HepG2 (cell line): Measurements from ENCODE around the gene BLZF1. TPM values are rescaled to one million over a fixed set of nuclear protein-coding genes. Genes with fewer than 3 reads are reported as not detected.

Experiments
- AKAP8 ChIP-seq: sonication (generic); formaldehyde crosslinking; IDR thresholded peaks from 2 replicates; pipeline ENCODE4 v1.5.1; 2020; ENCODE audit warnings: mild to moderate bottlenecking, missing genetic modification reagents
- HOXA3 ChIP-seq: sonication (generic); formaldehyde crosslinking; IDR thresholded peaks from 2 replicates; pipeline ENCODE4 v1.5.0; 2020; ENCODE audit warnings: missing genetic modification reagents
- IRX3 ChIP-seq: sonication (generic); formaldehyde crosslinking; IDR thresholded peaks from 2 replicates; pipeline ENCODE4 v1.8.1; 2023; ENCODE audit warnings: mild to moderate bottlenecking, low read depth, missing genetic modification reagents, borderline replicate concordance
- MED1 ChIP-seq: sonication (generic); formaldehyde crosslinking; IDR thresholded peaks from 2 replicates; pipeline ENCODE4 v1.4.0; 2020; ENCODE audit warnings: missing genetic modification reagents
- NCOA1 ChIP-seq: sonication (generic); formaldehyde crosslinking; IDR thresholded peaks from 2 replicates; pipeline ENCODE4 v1.9.0; 2021; ENCODE audit warnings: missing genetic modification reagents
- NFATC3 ChIP-seq: sonication (generic); formaldehyde crosslinking; IDR thresholded peaks from 2 replicates; pipeline ENCODE4 v1.5.1; 2020; ENCODE audit warnings: mild to moderate bottlenecking, missing genetic modification reagents
- POLR2A ChIP-seq, 2 experiments: IDR thresholded peaks; 2 replicates each; pipeline ENCODE4 v1.6.1; 2011; ENCODE audit warnings: low read depth in 2 of 2, low read length in 2 of 2, mild to moderate bottlenecking in 1 of 2, moderate library complexity in 1 of 2; ENCODE audit not compliant: insufficient read depth in 1 of 2
- POLR2AphosphoS5 ChIP-seq: IDR thresholded peaks from 2 replicates; pipeline ENCODE4 v1.6.1; 2012; ENCODE audit warnings: low read depth, low read length
- SALL1 ChIP-seq: sonication (generic); formaldehyde crosslinking; IDR thresholded peaks from 2 replicates; pipeline ENCODE4 v1.8.0; 2022; ENCODE audit warnings: mild to moderate bottlenecking, missing genetic modification reagents
- SP4 ChIP-seq: sonication (generic); formaldehyde crosslinking; IDR thresholded peaks from 2 replicates; pipeline ENCODE4 v1.8.1; 2023; ENCODE audit warnings: mild to moderate bottlenecking, missing genetic modification reagents
- SRSF9 ChIP-seq: fragments of 200-400 bp; formaldehyde crosslinking; IDR thresholded peaks from 2 replicates; pipeline ENCODE4 v1.6.1; 2018; ENCODE audit warnings: borderline replicate concordance, mild to moderate bottlenecking, low read depth, low read length; ENCODE audit not compliant: insufficient read depth, poor library complexity, severe bottlenecking
- XRCC5 ChIP-seq: fragments of 200-400 bp; formaldehyde crosslinking; optimal IDR thresholded peaks from 2 replicates; pipeline ENCODE3; 2017; ENCODE audit warnings: mild to moderate bottlenecking, low read length
- ZNF282 ChIP-seq: fragments of 450-650 bp; IDR thresholded peaks from 2 replicates; pipeline ENCODE4 v1.6.1; 2018; ENCODE audit not compliant: partially characterized antibody
- ZNF383 ChIP-seq: sonication (generic); formaldehyde crosslinking; IDR thresholded peaks from 2 replicates; pipeline ENCODE4 v1.4.0; 2020; ENCODE audit warnings: missing genetic modification reagents, mild to moderate bottlenecking, borderline replicate concordance
- ZNF549 ChIP-seq: sonication (generic); formaldehyde crosslinking; IDR thresholded peaks from 2 replicates; pipeline ENCODE4 v1.5.0; 2020; ENCODE audit warnings: missing genetic modification reagents
- ZNF660 ChIP-seq: sonication (generic); formaldehyde crosslinking; IDR thresholded peaks from 2 replicates; pipeline ENCODE4 v1.5.1; 2020; ENCODE audit warnings: mild to moderate bottlenecking, low read depth, missing genetic modification reagents, borderline replicate concordance
- ZNF768 ChIP-seq: sonication (generic); formaldehyde crosslinking; IDR thresholded peaks from 2 replicates; pipeline ENCODE4 v1.4.0; 2020; ENCODE audit warnings: missing genetic modification reagents
- ZSCAN21 ChIP-seq: sonication (generic); formaldehyde crosslinking; IDR thresholded peaks from 2 replicates; pipeline ENCODE4 v1.8.0; 2022; ENCODE audit warnings: mild to moderate bottlenecking, missing genetic modification reagents, moderate library complexity, borderline replicate concordance
- ZSCAN22 ChIP-seq: sonication (generic); formaldehyde crosslinking; IDR thresholded peaks from 2 replicates; pipeline ENCODE4 v1.4.0; 2020; ENCODE audit warnings: mild to moderate bottlenecking, missing genetic modification reagents
- polyA plus RNA-seq, 8 experiments: library from polyadenylated mRNA; depleted of rRNA in 3 of 8; stranded (reverse) in 7 of 8; unstranded in 1 of 8; fragments of >200 nt; fragmentation: Illumina TruSeq in 4 of 8; extraction: Trizol in 4 of 8; gene quantifications; 2 replicates each; pipeline versions ENCODE4 v1.2.1 to v1.2.3, GENCODE V29; 2011 to 2016; ENCODE audit warnings: low read depth in 4 of 8, missing spikeins in 1 of 8, mixed read lengths in 1 of 8; ENCODE audit not compliant: insufficient read depth in 1 of 8
- total RNA-seq, 5 experiments: library from RNA; depleted of rRNA; stranded (reverse); fragments of >200 nt; fragmentation: Illumina TruSeq; extraction: Trizol; gene quantifications; 2 replicates each; pipeline ENCODE4 v1.2.3, GENCODE V29; 2016; ENCODE audit warnings: low read depth in 1 of 5
- TF ChIP-seq, protein P1 (sequence below): sonication (generic); formaldehyde crosslinking; IDR thresholded peaks from 2 replicates; pipeline ENCODE4 v1.8.0; 2022; ENCODE audit warnings: missing genetic modification reagents, low read depth, mild to moderate bottlenecking, borderline replicate concordance
- TF ChIP-seq, protein P2 (sequence below): sonication (generic); formaldehyde crosslinking; conservative IDR thresholded peaks from 2 replicates; pipeline ENCODE4 v1.8.0; 2022; ENCODE audit warnings: mild to moderate bottlenecking, moderate library complexity, missing genetic modification reagents
- TF ChIP-seq, protein P3 (sequence below): sonication (generic); formaldehyde crosslinking; IDR thresholded peaks from 2 replicates; pipeline ENCODE4 v1.4.0; 2020; ENCODE audit warnings: missing genetic modification reagents, borderline replicate concordance
- TF ChIP-seq, protein P4 (sequence below): fragments of 450-650 bp; IDR thresholded peaks from 2 replicates; pipeline ENCODE4 v1.6.1; 2017; ENCODE audit warnings: mild to moderate bottlenecking

BLZF1 gene
- total and polyA plus RNA-seq, 2 of the 13 experiments (the other 11 are each of a cell fraction or from before 2014, with no cell fraction given): 4.5 to 13.7 TPM

DNA sequence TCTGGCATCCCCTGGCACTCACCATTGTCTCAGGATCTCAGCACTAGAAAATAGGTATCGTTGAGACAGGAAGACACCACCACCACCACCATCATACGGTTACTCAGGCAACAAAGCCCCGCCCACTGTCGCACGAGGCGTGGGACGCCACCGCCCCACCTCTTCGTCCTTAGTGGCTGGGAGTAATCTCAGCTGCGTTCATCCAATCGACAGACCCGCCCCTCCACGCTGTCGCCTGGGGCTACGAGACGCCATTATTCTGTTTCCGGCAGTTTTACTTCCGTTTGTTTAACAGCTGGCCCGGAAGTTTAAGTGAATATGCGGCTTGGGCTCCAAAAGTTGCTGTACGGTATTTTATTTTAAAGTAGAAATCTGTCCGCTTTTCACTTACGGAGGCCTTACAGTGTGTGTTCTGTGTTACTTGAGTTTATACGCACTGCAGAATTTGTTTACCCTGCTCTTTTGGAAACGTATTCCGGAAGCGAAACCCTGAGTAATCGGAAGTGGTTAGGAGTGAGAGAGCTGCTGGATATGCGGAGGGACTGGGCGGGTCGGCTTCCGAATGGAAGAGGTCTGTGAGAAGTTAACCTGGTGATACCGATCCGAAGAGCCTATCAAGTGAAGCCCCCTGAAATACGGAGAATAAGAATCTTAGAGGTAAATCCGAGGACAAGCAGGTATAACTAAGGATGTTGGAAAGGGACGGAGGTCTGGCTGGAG lies at the start of gene BLZF1, which contains the start of gene NME7 (continued):
- TF ChIP-seq AKAP8 (no peak), SP4 (CRISPR knock-in tag) (peak; percentile 53; the same call in 1 of the 2 replicates), ZNF282 (no peak), POLR2AphosphoS5 (peak; percentile 54), ZSCAN22 (CRISPR knock-in tag) (no peak), POLR2A (IDR thresholded peaks at IDR 0.05; ENCODE audit: insufficient read depth in 1 of 2, low read depth in 2 of 2, low read length in 2 of 2) (peak in 1 of 2 experiments; percentile 55; a peak in 3 of 4 replicates), ZNF383 (CRISPR knock-in tag) (no peak), NFATC3 (CRISPR knock-in tag) (no peak), SRSF9 (no peak), SALL1 (CRISPR knock-in tag) (0 out of 2 replicates have a peak, but pooled peaks have one; percentile 12), XRCC5 (no peak), ZNF549 (CRISPR knock-in tag) (no peak), ZNF660 (CRISPR knock-in tag) (no peak), ZNF768 (no peak), NCOA1 (no peak), HOXA3 (CRISPR knock-in tag) (peak; percentile 80), ZSCAN21 (CRISPR knock-in tag) (peak; percentile 25; the same call in 1 of the 2 replicates), IRX3 (CRISPR knock-in tag) (no peak), MED1 (CRISPR knock-in tag) (no peak)
- TF ChIP-seq, protein P1, sequence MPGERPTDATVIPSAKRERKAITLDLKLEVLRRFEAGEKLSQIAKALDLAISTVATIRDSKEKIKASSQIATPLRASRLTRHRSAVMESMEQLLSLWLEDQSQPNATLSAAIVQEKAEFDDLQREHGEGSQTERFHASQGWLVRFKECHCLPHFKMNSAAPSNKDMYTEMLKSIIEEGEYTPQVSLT (CRISPR knock-in tag): no peak
- TF ChIP-seq, protein P2, sequence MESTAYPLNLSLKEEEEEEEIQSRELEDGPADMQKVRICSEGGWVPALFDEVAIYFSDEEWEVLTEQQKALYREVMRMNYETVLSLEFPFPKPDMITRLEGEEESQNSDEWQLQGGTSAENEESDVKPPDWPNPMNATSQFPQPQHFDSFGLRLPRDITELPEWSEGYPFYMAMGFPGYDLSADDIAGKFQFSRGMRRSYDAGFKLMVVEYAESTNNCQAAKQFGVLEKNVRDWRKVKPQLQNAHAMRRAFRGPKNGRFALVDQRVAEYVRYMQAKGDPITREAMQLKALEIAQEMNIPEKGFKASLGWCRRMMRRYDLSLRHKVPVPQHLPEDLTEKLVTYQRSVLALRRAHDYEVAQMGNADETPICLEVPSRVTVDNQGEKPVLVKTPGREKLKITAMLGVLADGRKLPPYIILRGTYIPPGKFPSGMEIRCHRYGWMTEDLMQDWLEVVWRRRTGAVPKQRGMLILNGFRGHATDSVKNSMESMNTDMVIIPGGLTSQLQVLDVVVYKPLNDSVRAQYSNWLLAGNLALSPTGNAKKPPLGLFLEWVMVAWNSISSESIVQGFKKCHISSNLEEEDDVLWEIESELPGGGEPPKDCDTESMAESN (CRISPR knock-in tag): peak; percentile 36; the same call in 1 of the 2 replicates
- TF ChIP-seq, protein P3, sequence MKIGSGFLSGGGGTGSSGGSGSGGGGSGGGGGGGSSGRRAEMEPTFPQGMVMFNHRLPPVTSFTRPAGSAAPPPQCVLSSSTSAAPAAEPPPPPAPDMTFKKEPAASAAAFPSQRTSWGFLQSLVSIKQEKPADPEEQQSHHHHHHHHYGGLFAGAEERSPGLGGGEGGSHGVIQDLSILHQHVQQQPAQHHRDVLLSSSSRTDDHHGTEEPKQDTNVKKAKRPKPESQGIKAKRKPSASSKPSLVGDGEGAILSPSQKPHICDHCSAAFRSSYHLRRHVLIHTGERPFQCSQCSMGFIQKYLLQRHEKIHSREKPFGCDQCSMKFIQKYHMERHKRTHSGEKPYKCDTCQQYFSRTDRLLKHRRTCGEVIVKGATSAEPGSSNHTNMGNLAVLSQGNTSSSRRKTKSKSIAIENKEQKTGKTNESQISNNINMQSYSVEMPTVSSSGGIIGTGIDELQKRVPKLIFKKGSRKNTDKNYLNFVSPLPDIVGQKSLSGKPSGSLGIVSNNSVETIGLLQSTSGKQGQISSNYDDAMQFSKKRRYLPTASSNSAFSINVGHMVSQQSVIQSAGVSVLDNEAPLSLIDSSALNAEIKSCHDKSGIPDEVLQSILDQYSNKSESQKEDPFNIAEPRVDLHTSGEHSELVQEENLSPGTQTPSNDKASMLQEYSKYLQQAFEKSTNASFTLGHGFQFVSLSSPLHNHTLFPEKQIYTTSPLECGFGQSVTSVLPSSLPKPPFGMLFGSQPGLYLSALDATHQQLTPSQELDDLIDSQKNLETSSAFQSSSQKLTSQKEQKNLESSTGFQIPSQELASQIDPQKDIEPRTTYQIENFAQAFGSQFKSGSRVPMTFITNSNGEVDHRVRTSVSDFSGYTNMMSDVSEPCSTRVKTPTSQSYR (CRISPR knock-in tag): no peak
- TF ChIP-seq, protein P4, sequence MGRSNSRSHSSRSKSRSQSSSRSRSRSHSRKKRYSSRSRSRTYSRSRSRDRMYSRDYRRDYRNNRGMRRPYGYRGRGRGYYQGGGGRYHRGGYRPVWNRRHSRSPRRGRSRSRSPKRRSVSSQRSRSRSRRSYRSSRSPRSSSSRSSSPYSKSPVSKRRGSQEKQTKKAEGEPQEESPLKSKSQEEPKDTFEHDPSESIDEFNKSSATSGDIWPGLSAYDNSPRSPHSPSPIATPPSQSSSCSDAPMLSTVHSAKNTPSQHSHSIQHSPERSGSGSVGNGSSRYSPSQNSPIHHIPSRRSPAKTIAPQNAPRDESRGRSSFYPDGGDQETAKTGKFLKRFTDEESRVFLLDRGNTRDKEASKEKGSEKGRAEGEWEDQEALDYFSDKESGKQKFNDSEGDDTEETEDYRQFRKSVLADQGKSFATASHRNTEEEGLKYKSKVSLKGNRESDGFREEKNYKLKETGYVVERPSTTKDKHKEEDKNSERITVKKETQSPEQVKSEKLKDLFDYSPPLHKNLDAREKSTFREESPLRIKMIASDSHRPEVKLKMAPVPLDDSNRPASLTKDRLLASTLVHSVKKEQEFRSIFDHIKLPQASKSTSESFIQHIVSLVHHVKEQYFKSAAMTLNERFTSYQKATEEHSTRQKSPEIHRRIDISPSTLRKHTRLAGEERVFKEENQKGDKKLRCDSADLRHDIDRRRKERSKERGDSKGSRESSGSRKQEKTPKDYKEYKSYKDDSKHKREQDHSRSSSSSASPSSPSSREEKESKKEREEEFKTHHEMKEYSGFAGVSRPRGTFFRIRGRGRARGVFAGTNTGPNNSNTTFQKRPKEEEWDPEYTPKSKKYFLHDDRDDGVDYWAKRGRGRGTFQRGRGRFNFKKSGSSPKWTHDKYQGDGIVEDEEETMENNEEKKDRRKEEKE: no peak
